HG03095 (cell line): ENCODE measurements around the gene ADGRG1.
"Not testable (repeated sequence)": the region's sequence is repeated elsewhere in the genome, so short reads cannot be mapped to it uniquely, and the experiment has no call there.

ENCODE experiments used
- ATAC-seq: cut with Tn5 transposase; IDR thresholded peaks from one replicate; pipeline ENCODE4 v1.9.1; 2021; ENCODE audit warnings: moderate library complexity; ENCODE audit not compliant: unreplicated experiment

ADGRG1 gene

DNA sequence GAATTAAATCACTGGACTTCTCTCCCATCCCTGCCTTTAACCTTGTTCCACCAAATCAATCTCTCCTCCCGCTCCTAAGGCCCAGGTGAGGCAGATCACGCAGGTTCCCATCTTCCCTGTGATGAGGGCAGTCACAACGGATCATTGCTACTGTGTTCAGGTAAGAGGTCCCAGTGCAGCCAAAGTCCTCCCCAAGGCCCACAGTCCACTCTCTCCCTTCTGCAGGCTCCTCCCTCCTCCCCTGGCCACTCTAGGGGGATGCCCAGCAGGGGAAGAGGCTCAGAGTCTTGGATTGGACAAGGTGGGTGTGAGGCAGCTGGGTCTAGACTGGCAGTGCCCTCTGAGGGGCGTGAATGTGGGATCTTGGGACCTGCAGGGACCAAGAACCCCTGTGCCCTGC lies 37.1 kb downstream of the ADGRG1 start:
- ATAC-seq: no peak

DNA sequence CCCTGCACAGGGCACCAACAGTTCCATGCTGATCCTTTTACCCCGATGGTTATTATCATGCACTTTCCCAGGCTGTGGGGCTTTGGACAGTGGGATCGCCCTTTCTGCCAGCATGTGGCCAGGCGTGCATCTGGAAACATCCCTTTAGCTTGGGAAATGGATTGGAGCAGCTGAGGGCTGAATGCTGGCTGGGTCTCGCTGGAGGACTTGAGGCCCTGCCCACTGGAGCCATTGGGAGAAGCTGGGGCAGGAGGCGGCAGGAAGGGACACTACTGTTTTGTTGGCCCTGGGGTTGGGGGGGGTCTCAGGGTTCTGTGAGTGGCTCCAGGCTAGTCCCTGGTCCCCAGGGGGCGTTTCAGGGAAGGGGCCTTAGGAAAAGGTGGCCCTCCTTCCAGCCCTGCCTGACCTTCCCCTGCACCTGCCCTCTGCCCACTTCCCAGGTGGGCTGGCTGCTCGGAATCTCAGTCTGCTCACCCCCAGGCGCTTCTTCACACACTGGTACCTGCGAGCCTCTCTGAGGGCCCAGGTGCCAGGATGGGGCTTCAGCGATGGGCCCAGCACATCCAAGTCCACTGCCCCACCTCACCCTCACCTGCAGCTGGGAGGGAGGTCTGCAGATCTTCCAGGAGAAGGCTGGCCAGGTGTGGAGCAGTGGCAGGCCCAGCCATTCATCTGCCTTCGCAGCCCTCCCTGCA lies 38.1 kb downstream of the ADGRG1 start:
- ATAC-seq: no peak

DNA sequence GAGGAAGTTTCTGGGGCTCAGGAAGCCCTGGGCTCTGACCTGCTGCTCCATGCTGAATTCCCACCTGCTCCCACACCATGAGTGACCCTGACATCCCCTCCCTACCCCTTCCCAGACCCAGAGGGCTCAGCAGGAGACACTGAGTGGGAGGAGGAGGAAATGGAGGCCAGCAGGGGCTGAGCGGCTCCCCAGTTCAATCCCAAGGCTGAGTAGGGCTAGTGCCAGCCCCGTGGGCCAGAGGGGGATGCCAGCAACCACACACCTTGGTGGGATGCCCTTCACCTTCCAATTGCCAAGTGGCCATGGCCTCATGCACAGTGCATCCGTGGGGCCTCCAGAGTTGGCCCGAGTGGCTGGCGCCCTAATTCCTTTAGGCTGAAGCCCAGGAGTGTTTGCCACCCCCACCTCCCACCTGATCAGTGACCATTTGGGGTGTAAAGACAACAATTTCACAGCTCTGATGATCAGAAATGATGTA lies 38.7 kb downstream of the ADGRG1 start:
- ATAC-seq: no peak

DNA sequence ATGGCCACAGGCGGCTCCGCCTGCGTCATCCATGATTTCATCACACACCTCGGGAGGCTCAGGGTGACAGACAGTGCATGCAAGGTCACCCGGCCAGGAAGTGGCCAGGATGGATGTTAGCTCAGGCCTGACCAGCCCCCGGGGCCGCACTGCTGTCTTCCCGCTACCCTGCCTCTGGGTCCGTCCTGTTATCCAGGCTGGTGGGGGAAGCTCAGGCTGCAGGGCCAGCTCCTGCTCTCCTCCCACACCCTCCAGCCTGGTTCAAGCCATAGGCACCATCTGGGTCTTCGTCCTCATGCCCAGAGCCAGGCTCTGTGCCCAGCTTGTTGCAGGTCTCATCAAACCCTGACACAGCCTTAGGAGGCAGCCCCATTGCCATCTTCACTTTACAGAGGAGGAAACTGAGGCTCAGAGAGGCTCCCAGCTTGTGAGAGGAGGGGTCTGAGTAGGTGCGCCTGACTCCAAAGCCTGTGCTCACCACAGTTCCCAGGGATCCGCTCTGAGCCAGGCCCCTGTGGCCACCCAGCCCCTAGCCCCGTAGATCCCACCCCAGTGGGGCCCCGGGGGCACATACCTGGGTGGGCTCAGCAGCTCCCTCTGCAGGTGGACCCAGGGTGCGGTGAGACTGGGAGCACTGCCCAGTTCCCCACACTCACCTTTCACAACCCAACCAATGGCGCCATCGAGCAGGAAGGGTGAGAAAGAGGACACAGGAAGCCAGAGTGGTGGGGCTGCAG lies 39.3 kb downstream of the ADGRG1 start:
- ATAC-seq: no peak

DNA sequence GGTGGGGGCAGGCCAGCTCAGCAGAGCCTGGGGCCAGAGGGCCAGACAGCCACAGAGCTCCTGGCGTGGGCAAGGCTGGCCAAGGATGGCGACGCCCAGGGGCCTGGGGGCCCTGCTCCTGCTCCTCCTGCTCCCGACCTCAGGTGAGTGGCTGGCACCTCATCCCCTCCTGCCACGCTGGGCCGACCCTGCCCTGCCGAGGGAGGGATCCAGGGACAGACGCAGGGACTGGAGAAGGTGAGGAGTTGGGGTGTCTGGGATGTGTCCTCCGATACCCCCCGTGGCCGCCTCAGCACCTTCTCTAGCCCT lies 39.8 kb downstream of the ADGRG1 start, which contains the start of gene ADGRG3:
TSS of gene ADGRG3 (plus strand) at position 44 of the 309 bp plus-strand sequence. CDS start at position 86, 42 bp downstream.
- no peak for ATAC-seq

DNA sequence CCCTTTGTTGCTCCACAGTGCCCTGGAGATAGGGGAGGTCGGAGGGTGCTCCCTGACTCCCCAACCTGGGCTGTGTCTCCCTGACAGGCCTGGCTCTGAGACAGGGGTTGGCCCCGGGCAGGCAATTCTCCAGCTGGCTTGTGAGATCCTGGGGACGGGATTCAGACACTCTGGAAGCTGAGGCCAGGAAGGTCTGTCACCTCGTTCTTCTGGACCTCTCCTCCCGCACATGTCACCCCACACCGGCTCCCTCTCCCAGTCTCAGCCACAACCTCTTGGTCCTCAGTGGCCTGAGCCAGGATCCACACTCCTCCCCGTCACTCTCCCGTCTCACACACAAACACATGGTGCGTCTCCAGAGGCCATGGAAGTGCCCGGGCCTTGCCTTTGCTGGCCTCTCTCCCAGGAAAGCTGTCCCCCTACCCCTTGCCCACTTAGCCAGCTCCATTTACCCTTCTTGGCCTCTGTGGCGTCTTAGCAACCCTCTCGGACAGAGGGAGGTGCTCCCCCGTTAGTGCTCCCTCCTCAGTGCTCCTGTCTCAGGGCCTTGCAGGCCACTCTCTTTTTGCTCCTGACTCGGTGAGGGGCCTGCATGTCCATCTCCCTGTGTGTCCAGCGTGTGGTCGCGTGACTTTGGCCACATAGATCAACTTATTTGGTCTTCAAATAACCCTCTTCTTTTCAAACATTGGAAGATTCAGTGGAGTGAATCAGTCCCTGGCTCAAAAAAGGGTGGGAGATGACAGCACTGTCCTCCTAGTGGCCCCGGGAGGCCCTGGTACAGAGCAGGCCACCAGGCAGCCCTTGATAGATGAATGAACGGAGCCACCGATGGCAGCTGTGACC lies 40.4 kb downstream of the ADGRG1 start:
- ATAC-seq: no peak

DNA sequence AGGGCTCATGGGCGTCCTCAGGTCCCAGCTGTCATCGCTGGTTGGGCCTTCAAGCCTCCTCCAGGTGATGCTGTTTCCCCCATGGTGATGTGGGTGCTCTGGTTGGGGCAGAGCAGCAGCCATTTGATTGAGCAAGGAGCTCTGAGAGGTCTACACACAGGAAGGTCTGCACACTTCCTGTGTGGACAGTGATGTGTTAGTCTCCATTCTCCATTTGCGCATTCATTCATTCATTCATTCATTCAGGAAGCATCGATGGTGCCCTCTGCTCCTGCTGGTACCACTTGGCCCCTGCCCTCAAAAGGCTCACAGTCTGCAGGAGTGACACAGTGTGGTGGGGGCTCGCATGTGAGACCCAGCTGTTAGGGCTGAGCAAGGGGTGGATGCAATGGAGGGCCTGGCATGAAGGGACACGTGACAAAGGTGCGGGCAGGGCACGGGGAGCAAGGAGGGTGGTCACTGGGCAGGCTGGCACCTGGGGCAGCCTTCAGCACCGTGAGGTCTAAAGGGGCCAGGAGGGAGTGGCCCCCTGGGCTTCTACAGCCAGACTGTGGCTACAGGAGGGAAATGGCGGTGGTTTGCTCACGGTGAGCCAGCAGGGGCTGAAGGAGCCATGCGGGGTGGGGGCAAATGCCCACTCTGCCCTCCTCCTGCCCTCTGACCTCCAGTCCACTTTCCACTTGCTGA lies 41.2 kb downstream of the ADGRG1 start:
- ATAC-seq: no peak

DNA sequence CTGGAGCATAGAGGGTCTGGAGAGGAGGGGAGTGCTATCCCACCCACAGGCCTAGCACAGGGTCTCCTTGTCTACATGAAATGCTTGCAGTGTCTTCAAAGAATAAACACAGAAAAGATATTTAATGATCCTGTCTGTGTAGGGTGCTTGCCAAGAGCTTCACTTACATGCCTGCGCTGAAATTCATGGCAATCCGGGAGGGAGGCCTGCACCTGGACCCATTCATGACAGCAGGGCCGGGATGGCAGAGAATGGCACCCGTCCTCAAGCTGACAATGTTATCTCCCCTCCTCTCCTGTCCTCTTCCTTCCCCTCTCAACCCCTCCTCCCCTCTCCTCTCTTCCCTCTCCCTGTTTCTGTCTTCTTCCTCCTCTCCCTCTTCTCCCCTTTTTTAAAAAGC lies 41.8 kb downstream of the ADGRG1 start:
- ATAC-seq: no peak

DNA sequence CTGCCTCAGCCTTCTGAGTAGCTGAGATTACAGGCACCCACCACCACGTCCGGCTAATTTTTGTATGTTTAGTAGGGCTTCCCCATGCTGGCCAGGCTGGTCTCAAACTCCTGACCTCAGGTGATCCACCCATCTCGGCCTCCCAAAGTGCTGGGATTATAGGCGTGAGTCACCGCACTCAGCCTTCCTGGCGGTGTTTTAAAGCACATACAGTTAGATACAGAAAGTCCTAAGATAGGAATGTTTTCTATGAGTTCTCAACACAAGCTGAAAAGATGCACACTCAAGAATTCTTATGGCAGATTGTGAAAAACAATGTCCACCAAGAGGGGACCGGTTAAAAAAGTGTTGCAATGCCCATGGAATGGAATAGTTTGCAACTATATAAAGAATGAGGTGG lies 43.0 kb downstream of the ADGRG1 start:
- not testable (repeated sequence) for ATAC-seq

DNA sequence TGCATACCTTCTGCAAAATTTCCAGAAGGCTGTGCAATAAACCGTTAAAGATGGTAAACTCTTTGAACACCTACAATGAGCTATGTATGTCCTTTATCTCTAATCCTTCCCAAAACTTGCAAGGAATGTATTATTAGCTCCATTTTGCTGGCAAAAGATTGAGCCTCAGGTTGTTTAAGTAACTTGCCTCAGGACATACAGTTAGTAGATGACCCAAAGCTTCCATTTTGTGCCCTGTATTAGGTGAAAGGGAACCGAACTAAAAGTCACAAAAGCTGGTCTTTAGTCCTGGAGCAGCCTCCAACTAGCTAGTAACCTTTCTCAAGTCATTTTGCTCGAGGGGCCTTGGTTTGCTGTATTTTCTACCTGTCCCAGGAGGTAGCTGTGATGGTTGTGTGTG lies 44.0 kb downstream of the ADGRG1 start:
- no peak for ATAC-seq

DNA sequence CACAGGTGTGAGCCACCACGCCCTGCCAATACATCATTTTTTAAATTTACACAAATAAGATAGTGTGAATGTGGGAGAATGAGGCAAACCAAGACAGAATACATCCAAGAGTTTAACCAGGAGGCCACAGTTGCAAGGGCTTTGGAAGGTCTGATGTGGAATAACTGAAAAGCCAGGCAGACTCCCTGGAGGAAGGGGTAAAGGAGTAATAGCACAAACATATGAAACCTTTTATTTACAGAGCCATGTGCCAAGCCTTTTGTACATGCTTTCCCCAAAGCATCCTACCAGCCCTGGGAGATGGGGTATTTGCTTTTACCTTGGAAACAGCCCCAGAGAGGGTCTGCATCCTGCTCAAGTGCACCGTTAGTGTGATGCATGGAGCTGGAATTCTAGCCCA lies 44.4 kb downstream of the ADGRG1 start:
- ATAC-seq: no peak

DNA sequence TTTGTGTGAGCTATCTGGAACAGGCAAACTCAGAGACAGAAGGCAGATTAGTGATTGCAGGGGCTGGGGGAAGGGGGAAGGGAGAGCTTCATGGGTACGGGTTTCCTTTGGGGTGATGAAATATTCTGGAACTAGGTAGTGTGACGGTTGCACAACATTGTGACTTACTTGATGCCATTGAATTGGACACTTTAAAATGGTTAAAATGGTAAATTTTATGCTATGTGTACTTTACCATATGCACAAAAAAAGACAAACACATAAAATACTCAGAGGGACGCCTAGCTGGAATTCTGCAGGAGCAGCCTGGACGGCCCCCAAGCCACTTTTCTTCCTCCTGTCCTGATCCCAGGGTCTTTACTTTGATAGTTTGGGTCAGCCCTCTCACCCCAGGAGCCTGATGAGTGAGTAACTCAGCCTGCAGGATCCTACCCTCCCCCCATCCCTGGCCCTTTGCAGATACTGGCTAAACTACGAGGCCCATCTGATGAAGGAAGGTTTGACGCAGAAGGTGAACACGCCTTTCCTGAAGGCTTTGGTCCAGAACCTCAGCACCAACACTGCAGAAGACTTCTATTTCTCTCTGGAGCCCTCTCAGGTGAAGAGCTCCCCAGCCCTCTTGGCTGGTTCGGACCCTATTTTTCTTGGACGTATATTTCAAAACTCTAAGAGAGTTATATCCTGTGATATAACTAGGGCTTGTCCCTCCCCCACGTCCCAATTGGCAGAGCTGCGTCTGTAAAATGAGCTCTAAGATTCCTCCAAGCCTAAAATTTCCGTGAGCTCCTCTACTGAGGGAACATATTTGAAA lies 47.5 kb downstream of the ADGRG1 start:
- ATAC-seq: no peak

DNA sequence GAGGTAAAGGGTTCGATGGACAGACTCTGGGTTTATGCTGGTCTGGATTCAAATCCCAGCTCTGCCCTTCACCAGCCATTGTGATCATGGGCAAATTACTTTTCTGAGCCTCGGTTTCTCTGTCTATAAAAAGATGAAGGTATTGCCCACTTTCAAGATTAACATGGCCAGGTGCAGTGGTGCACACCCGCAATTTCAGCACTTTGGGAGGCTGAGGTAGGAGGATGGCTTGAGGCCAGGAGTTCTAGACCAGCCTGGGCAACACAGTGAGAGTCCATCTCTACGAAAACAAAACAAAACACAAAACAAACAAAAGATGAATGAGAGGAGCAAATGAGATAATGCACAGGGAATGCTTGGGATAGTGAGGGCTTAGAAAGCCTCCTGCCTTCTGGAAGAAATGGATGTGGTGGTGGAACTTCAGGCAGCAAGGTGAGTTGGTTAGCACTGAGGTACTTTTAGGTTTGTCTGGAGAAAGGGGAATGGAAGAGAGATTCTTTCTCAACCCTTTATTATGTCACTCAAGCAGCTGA lies 48.2 kb downstream of the ADGRG1 start:
- no peak for ATAC-seq

DNA sequence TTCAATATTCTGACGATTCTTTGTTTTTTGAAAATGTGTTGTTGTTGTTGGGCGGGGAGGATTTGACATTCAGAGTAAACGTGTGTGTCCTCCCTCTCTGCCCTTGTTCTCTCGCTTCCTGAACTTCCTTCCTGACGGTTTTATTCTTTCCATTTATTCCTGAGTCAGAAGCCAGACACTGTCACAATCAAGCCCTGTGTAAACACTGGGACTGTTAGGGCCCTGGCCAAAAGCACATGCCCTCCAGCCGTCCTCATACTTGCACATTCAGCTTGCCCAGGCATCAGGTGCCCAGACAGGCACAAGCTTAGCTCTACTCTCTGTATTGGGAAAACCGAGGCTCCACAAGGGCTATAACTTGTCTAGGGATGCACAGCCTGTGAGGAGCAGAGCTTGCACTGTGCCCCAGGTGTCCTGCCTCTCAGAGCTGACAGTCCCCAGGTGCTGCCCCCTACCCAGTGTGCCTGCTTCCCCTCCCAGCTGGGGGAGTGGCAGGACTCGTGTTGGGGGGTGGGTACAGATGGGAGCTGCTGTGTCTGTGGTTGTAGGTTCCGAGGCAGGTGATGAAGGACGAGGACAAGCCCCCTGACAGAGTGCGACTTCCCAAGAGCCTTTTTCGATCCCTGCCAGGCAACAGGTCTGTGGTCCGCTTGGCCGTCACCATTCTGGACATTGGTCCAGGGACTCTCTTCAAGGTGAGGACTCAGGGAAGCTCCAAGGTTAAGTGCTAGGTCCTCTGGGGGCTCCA lies 49.4 kb downstream of the ADGRG1 start:
- ATAC-seq: no peak

DNA sequence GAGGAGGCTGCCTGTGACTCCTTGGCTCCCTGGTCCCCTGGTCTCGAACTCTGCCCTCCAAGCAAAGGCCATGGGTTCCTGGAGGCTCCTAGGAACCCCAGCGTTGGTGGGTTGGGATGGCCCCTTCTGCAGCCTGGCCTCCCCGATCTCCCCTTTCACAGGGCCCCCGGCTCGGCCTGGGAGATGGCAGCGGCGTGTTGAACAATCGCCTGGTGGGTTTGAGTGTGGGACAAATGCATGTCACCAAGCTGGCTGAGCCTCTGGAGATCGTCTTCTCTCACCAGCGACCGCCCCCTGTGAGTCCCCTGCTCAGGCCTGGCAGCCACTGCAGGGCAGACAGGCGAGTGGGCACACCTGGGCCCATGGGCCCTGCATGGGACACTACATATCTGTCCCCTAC lies 50.6 kb downstream of the ADGRG1 start:
- ATAC-seq: no peak

DNA sequence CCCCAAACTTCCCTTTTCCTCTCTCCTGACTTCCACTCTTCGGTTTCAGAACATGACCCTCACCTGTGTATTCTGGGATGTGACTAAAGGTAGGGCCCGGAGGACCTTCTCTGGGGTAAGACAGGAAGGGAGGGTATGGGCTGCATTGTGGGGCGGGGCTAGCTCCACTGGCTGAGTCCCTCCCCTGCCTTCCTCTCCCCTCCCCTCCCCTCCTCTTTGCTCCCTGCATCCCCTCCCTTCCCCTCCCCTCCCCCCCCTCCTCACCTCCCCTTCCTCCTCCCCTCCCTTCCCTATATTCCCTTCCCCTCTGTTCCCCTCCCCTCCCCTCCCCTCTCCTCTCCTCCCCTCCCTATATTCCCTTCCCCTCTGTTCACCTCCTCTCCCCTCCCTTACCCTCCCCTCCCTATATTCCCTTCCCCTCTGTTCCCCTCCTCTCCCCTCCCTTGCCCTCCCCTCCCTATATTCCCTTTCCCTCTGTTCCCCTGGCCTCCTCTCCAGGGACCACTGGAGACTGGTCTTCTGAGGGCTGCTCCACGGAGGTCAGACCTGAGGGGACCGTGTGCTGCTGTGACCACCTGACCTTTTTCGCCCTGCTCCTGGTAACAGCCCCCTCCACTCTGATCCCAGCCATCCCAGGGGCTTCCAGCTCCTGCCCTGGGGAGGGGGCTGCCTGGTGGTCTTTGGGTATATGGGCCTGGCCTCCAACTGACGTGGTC lies 51.5 kb downstream of the ADGRG1 start:
- no peak for ATAC-seq

DNA sequence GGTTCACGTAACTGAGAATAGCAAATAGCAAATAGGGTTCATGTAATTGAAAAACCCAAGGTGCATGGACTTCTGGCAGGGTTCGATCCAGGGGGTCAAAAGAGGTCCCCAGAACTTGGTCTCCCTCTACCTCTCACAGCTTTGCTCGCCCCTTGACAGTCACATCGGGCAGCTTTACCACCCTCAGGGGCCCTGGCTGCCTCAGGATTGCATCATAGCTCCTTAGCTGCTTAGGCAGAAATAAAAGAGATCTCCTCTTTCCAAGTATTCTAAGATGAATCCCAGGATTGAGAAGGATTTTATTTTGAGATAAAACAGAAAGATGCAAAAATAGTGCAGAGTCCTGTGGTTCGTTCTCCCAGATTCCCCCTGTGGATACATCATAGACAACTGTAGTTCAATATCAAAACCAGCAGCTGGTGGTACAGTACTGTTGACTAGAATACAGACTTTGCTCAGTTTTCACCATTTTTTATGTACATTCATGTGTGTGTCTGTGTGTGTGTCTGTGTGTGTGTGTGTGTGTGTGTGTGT lies 52.5 kb downstream of the ADGRG1 start:
- no peak for ATAC-seq

DNA sequence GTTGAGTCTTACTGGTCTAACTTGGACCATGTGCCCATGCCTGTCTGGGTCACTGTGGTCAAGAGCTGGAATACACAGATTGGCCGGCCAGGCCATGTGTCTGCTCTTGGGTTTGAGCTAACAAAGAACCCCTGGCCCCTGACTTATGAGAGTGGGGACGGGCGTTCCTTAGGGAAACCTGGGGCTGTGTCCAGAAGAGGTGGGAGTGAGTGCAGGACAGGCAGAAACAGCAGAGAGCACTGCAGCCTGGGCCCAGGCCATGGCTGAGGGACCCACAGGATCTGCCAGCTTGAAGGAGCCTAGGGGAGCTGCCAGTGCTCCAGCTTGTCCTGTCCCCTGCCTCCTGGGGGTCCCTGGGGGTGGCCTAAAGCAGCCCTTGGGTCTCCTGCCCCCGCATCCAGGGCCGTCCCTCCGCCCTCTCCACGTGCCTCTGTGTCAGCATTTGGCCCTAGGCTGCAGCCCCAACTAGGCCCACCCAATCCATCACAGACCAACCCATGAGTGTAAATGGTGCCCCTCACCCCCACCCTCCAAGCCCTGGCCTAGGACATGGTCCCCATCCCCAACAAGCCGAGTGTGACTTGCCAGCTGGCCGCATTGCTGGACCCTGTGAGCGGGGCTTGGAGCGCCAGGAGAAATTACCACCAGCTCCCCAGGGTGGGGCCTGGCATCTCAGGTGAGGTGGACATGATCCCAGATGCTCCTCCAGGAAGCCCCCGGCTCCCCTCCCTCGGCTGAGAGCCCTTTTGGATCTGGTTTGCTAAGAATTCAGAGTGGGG lies 53.7 kb downstream of the ADGRG1 start:
- ATAC-seq: no peak
